AG10803 (cell line): ENCODE data around the gene METTL14.
"Not testable (repeated sequence)": the region's sequence is repeated elsewhere in the genome, so short reads cannot be mapped to it uniquely, and the experiment has no call there.

Source experiments
- DNase-seq: peaks from one replicate; pipeline ENCODE4 v3.0.0; 2010; ENCODE audit warnings: low read depth
- H3K4me3 ChIP-seq: 2 replicates; pipeline ENCODE4 v1.5.1; 2011; ENCODE audit warnings: mild to moderate bottlenecking, low read length, control low read depth
- CTCF ChIP-seq: conservative IDR thresholded peaks from 2 replicates; pipeline ENCODE4 v1.5.1; 2011; ENCODE audit warnings: mild to moderate bottlenecking, low read length, control low read depth, inconsistent platforms

The METTL14 gene

DNA sequence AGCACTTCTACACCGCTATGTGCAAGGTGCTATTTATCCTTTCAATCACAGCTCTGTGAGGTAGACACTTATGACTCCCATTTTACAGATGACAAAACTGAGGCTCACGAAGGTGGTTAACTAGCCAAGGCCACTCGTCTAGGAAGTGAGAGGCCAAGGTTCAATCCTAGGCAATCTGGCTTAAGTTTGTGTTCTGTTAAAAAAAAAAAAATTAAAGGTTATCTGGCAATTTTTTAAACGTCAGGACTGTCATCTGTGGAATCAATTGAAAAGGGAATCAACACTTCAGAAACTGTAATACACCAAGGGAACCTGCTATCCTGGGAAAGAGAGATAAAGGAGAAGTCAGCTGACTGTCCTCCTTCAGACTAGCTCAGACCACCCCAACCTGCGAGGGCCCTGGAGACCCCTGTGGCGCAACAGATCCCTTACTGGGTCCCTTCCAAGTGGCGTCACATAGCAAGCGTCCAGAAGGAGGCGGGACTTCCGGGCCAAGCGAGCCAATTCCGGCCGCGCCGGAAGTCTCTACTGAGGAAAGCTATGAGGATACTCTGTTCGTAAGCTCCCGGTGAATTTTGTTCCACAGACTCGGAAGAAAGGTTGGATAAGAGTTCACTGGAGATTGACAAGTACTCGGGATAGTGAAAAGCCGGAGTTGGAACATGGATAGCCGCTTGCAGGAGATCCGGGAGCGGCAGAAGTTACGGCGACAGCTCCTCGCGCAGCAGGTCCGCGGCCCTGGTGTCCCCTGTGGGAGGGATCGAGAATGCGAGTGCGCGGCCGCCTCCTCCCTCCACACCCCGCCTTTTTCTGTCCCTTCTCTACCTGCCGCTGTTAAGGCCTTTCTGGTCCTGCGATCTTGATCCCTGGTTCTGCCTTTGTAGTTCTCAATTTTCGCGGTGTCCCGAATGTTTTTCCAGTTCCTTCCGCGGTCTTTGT is at the start of gene METTL14:
Gene METTL14, plus strand, starts transcription at position 520 of the 939 bp plus-strand sequence. Its CDS starts 143 bp downstream, at position 663.
- H3K4me3 ChIP-seq, result peak within 1 kb of the TSS; percentile 74
- peak; percentile 23 for TF ChIP-seq CTCF
- DNase-seq, result peak; percentile 85

DNA sequence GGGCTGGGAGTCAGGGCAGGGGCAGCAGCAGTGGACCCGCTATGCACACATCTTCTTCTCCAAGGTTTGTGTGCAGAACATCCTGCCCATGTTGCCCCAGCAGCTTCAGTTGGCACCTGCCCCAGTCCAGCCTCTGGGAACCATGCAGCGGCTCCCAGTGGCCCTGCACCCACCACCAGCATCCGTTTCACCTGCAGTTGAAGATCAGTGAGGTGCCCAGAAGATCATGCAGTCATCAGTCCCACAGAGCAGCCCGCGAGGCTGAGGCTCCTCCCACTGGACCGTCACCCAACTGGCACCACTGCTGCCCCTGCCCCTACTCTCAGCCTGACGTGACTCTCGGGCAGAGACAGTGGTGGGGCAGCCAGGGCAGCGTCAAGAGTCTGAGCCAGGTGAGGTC is 49.1 kb upstream of the METTL14 start:
- H3K4me3 ChIP-seq, DNase-seq: not testable (repeated sequence)

DNA sequence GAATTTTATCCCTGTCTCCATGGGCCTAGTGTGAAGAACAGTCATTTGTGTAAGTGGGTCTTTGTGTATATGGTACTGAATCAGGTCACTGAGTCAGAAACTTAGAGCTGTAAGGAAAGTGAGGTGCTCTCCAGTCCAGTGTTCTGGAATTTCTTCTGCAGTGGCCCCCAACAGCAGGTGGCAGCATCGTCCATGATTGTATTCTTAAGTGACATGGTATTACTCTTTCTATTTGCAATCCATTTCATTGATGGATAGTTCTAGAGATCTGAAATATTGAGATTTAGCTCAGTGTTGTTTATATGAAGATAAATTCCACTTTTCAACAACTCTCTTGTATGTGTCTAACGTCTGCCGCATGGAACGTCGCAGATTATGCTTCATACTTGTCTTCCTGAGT is 20.5 kb upstream of the METTL14 start:
- DNase-seq, result peak; percentile 29
- TF ChIP-seq CTCF, result peak; percentile 47

DNA sequence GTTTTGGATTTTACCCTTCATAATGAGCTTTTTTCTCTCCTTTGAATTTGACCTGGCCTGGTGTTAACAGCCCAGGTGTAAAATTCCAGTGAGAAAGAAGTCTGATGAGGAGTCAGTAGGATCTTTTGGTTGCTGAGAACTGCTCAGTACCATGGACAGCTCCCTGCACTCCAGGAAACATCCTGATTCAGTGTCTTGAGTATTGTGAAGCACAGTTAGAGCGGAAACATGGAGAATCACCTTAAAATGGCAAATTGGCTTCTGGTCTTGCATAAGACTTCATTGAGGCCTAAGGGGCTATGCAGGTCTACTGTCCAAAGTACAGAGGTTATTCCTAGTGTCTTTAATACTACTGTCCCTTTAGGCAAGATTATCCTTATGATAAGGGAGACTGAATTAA is 16.0 kb upstream of the METTL14 start:
- H3K4me3 ChIP-seq, result not testable (repeated sequence)
- peak; percentile 68 for DNase-seq

More for the DNA sequence above, 20.5 kb upstream of the METTL14 start:
- not testable (repeated sequence) for H3K4me3 ChIP-seq

GRCh38 chr4:118670968-118671367 is 14.2 kb upstream of the METTL14 start:
- not testable (repeated sequence) for DNase-seq, H3K4me3 ChIP-seq

- H3K4me3 ChIP-seq, result no peak overlapping the region
- TF ChIP-seq CTCF, result peak; percentile 32
- no peak for DNase-seq
Measured at GRCh38 chr4:118676128-118676527, 9.1 kb upstream of the METTL14 start.

- no peak overlapping the region for H3K4me3 ChIP-seq
- TF ChIP-seq CTCF, result no peak
- DNase-seq, result no peak
Measured at GRCh38 chr4:118680808-118681207, 4.4 kb upstream of the METTL14 start.

- peak; percentile 67 for TF ChIP-seq CTCF
- no peak overlapping the region for H3K4me3 ChIP-seq
- DNase-seq, result peak; percentile 50
Measured at GRCh38 chr4:118682928-118683327, 2.3 kb upstream of the METTL14 start.

- DNase-seq, result no peak
- H3K4me3 ChIP-seq, result no peak overlapping the region
- no peak for TF ChIP-seq CTCF
Measured at GRCh38 chr4:118683513-118683912, 1.7 kb upstream of the METTL14 start.
